WTC11 (cell line): Measurements from ENCODE around the gene TBC1D22B. TPM values are rescaled to one million over a fixed set of nuclear protein-coding genes. Genes with fewer than 3 reads are reported as not detected.
"Not testable (repeated sequence)": the region's sequence is repeated elsewhere in the genome, so short reads cannot be mapped to it uniquely, and the experiment has no call there.

Experiments used
- ATAC-seq: fragments of 200-7000 bp; cut with Tn5 transposase; 2 replicates; pipeline ENCODE4 v1.10.0; 2021; ENCODE audit warnings: mild to moderate bottlenecking, moderate library complexity
- CTCF ChIA-PET: fragments of 300-600 bp; sonication (Branson Sonifier 250); formaldehyde crosslinking; loops from one replicate; lab custom pipeline; 2021; ENCODE audit warnings: antibody characterized with exemption; lab: Charles Lee
- POLR2A ChIA-PET: fragments of 350-600 bp; sonication (Branson Sonifier 250); formaldehyde crosslinking; loops from one replicate; lab custom pipeline; 2021; ENCODE audit warnings: antibody characterized with exemption; lab: Charles Lee
- DNase-seq: peaks from one replicate; pipeline ENCODE4 v3.0.0; 2021; ENCODE audit warnings: low spot score
- H3K27ac Mint-ChIP-seq: 2 replicates; pipeline ENCODE4 v1.8.0; 2021; ENCODE audit warnings: mixed read lengths
- H3K27me3 Mint-ChIP-seq: 2 replicates; pipeline ENCODE4 v1.8.0; 2021; ENCODE audit warnings: low read depth, mild to moderate bottlenecking, moderate library complexity, mixed read lengths
- H3K36me3 Mint-ChIP-seq: 2 replicates; pipeline ENCODE4 v1.8.0; 2021; ENCODE audit warnings: mixed read lengths
- H3K4me1 Mint-ChIP-seq: 2 replicates; pipeline ENCODE4 v1.8.0; 2022; ENCODE audit warnings: mixed read lengths
- H3K4me3 Mint-ChIP-seq: 2 replicates; pipeline ENCODE4 v1.8.0; 2021; ENCODE audit warnings: mild to moderate bottlenecking, moderate library complexity, mixed read lengths
- H3K9me3 Mint-ChIP-seq: 2 replicates; pipeline ENCODE4 v1.8.0; 2021; ENCODE audit warnings: mixed read lengths
- AFF4 ChIP-seq: sonication (generic); formaldehyde crosslinking; IDR thresholded peaks from 2 replicates; pipeline ENCODE4 v1.8.1; 2023; ENCODE audit warnings: mild to moderate bottlenecking, missing genetic modification reagents, borderline replicate concordance
- ATF1 ChIP-seq: sonication (generic); formaldehyde crosslinking; IDR thresholded peaks from 2 replicates; pipeline ENCODE4 v1.8.1; 2023; ENCODE audit warnings: mild to moderate bottlenecking, moderate library complexity, missing genetic modification reagents
- E2F5 ChIP-seq: sonication (generic); formaldehyde crosslinking; IDR thresholded peaks from 2 replicates; pipeline ENCODE4 v1.8.1; 2022; ENCODE audit warnings: mild to moderate bottlenecking, moderate library complexity, missing genetic modification reagents
- ELF4 ChIP-seq: sonication (generic); formaldehyde crosslinking; IDR thresholded peaks from 2 replicates; pipeline ENCODE4 v1.8.1; 2022; ENCODE audit warnings: low read depth, mild to moderate bottlenecking, moderate library complexity, missing genetic modification reagents
- ERG ChIP-seq: fragments of 250-450 bp; sonication (Bioruptor Pico); IDR thresholded peaks from 2 replicates; pipeline ENCODE4 v1.8.0; 2021; ENCODE audit warnings: mild to moderate bottlenecking
- FOXP1 ChIP-seq: sonication (generic); formaldehyde crosslinking; IDR thresholded peaks from 2 replicates; pipeline ENCODE4 v1.8.0; 2022; ENCODE audit warnings: missing genetic modification reagents, mild to moderate bottlenecking, moderate library complexity, borderline replicate concordance
- HMGXB4 ChIP-seq: sonication (generic); formaldehyde crosslinking; IDR thresholded peaks from 2 replicates; pipeline ENCODE4 v1.8.1; 2023; ENCODE audit warnings: mild to moderate bottlenecking, moderate library complexity, missing genetic modification reagents
- MLX ChIP-seq: sonication (generic); formaldehyde crosslinking; IDR thresholded peaks from 2 replicates; pipeline ENCODE4 v1.8.1; 2023; ENCODE audit warnings: mild to moderate bottlenecking, missing genetic modification reagents, moderate library complexity
- NFATC4 ChIP-seq: fragments of 250-450 bp; sonication (Bioruptor Pico); IDR thresholded peaks from 2 replicates; pipeline ENCODE4 v1.9.0; 2021; ENCODE audit warnings: mild to moderate bottlenecking
- NR2C2 ChIP-seq: sonication (generic); formaldehyde crosslinking; IDR thresholded peaks from 2 replicates; pipeline ENCODE4 v1.8.0; 2022; ENCODE audit warnings: mild to moderate bottlenecking, missing genetic modification reagents
- PRDM15 ChIP-seq: sonication (generic); formaldehyde crosslinking; IDR thresholded peaks from 2 replicates; pipeline ENCODE4 v1.8.0; 2022; ENCODE audit warnings: missing genetic modification reagents
- PRRX2 ChIP-seq: fragments of 250-450 bp; sonication (Bioruptor Pico); IDR thresholded peaks from 2 replicates; pipeline ENCODE4 v1.8.0; 2021; ENCODE audit warnings: mild to moderate bottlenecking
- SOX15 ChIP-seq: fragments of 250-450 bp; sonication (Bioruptor Pico); IDR thresholded peaks from 2 replicates; pipeline ENCODE4 v1.9.0; 2021; ENCODE audit warnings: mild to moderate bottlenecking
- USF2 ChIP-seq: sonication (generic); formaldehyde crosslinking; IDR thresholded peaks from 2 replicates; pipeline ENCODE4 v1.8.1; 2023; ENCODE audit warnings: mild to moderate bottlenecking, missing genetic modification reagents, moderate library complexity
- ZNF232 ChIP-seq: sonication (generic); formaldehyde crosslinking; IDR thresholded peaks from 2 replicates; pipeline ENCODE4 v1.8.0; 2022; ENCODE audit warnings: mild to moderate bottlenecking, missing genetic modification reagents
- ZNF317 ChIP-seq: sonication (generic); formaldehyde crosslinking; IDR thresholded peaks from 2 replicates; pipeline ENCODE4 v1.8.1; 2023; ENCODE audit warnings: low read depth, mild to moderate bottlenecking, moderate library complexity, missing genetic modification reagents, borderline replicate concordance
- ZNF671 ChIP-seq: fragments of 250-450 bp; sonication (Bioruptor Pico); IDR thresholded peaks from 2 replicates; pipeline ENCODE4 v1.8.0; 2021; ENCODE audit warnings: mild to moderate bottlenecking
- total RNA-seq: library from RNA; stranded (reverse); gene quantifications from 3 replicates; pipeline ENCODE4 v1.2.3, GENCODE V29; 2021

TBC1D22B gene
- total RNA-seq, 1 experiment from 2014 or later = 16.4 TPM

- no peak for TF ChIP-seq PRDM15 (CRISPR knock-in tag)
- TF ChIP-seq ZNF671 (CRISPR knock-in tag) = no peak
- TF ChIP-seq E2F5 (CRISPR knock-in tag) = no peak
- no peak for TF ChIP-seq ZNF232 (CRISPR knock-in tag)
- no peak for TF ChIP-seq ERG (CRISPR knock-in tag)
- no peak for TF ChIP-seq SOX15 (CRISPR knock-in tag)
- TF ChIP-seq MLX (CRISPR knock-in tag) = no peak
- no peak for TF ChIP-seq USF2 (CRISPR knock-in tag)
- TF ChIP-seq AFF4 = no peak
These were observed 66.8 kb downstream of the TBC1D22B start (continued) for GRCh38 chr6:37324131-37325033.

- H3K4me1 Mint-ChIP-seq, POLR2A ChIA-PET, H3K27ac Mint-ChIP-seq, H3K27me3 Mint-ChIP-seq, DNase-seq, H3K9me3 Mint-ChIP-seq, ATAC-seq, H3K4me3 Mint-ChIP-seq: not testable (repeated sequence)
- CTCF ChIA-PET = interaction anchor here (0.9 kb wide), 1 partner anchor 15 kb away, joined by 3 read pairs; no protein-coding TSS in a partner anchor
- H3K36me3 Mint-ChIP-seq = peaks cover 27% of the 10 kb centered on the region
These were observed 72.8 kb downstream of the TBC1D22B start for GRCh38 chr6:37330345-37330744.

GRCh38 chr6:37331047-37331446, 73.5 kb downstream of the TBC1D22B start:
- Mint-ChIP-seq H3K4me3 (no peak overlapping the region), H3K4me1 (no peaks in the 10 kb centered on the region), H3K9me3 (no peaks in the 10 kb centered on the region), H3K36me3 (peaks cover 27% of the 10 kb centered on the region), H3K27ac (no peak overlapping the region), H3K27me3 (no peaks in the 10 kb centered on the region)
- no peak for ATAC-seq
- DNase-seq = no peak
- ChIA-PET CTCF (no interaction called here), POLR2A (no interaction called here)
- TF ChIP-seq PRRX2 (CRISPR knock-in tag) = no peak
- TF ChIP-seq NR2C2 = no peak
- no peak for TF ChIP-seq HMGXB4 (CRISPR knock-in tag)
- TF ChIP-seq FOXP1 (CRISPR knock-in tag) = no peak
- no peak for TF ChIP-seq ELF4
- TF ChIP-seq ATF1 (CRISPR knock-in tag) = no peak
- TF ChIP-seq ZNF317 = no peak
- no peak for TF ChIP-seq NFATC4
